ENCODE measurements around the gene TEX13D.

DNA sequence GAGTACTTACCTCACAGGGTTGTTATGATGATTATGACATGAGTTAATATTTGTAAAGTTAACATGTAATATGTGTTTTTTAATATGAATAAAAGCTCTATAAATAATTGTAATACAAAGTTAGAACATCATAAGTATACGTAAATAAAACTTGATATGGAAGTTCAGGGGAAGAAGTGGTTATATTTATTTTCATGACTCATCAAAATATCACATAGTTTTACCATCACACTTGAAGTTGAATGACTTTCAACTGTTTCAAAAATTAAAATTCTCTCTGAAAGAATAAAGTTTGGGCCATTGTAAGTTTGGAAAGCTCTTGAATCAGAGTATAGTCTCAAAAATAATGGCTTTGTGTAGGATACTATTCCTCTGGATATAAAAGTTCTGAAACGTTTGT is 22.2 kb downstream of the TEX13D start:
- TF ChIP-seq POLR2A (IDR thresholded peaks at IDR 0.05; ENCODE audit: low read depth, low read length) = no peak
- TF ChIP-seq, protein P1, sequence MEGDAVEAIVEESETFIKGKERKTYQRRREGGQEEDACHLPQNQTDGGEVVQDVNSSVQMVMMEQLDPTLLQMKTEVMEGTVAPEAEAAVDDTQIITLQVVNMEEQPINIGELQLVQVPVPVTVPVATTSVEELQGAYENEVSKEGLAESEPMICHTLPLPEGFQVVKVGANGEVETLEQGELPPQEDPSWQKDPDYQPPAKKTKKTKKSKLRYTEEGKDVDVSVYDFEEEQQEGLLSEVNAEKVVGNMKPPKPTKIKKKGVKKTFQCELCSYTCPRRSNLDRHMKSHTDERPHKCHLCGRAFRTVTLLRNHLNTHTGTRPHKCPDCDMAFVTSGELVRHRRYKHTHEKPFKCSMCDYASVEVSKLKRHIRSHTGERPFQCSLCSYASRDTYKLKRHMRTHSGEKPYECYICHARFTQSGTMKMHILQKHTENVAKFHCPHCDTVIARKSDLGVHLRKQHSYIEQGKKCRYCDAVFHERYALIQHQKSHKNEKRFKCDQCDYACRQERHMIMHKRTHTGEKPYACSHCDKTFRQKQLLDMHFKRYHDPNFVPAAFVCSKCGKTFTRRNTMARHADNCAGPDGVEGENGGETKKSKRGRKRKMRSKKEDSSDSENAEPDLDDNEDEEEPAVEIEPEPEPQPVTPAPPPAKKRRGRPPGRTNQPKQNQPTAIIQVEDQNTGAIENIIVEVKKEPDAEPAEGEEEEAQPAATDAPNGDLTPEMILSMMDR (IDR thresholded peaks at IDR 0.05; ENCODE audit: extremely low read depth in 1 of 2, insufficient read depth in 1 of 2, low read depth in 1 of 2, low read length in 2 of 2) = no peak
- TF ChIP-seq, protein P2, sequence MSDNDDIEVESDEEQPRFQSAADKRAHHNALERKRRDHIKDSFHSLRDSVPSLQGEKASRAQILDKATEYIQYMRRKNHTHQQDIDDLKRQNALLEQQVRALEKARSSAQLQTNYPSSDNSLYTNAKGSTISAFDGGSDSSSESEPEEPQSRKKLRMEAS (IDR thresholded peaks at IDR 0.05; ENCODE audit: insufficient read depth, insufficient read length) = no peak
- TF ChIP-seq POLR2AphosphoS5 (IDR thresholded peaks at IDR 0.05; ENCODE audit: insufficient read depth, low read depth, low read length) = no peak
- TF ChIP-seq MYC (IDR thresholded peaks at IDR 0.05; ENCODE audit: low read depth, low read length) = no peak
- no peak for TF ChIP-seq JUN (IDR thresholded peaks at IDR 0.05; ENCODE audit: borderline replicate concordance, insufficient read depth, insufficient read length, low read depth)
- TF ChIP-seq EZH2 (IDR thresholded peaks at IDR 0.05; ENCODE audit: borderline replicate concordance, low read depth, low read length, severe bottlenecking) = no peak
- TF ChIP-seq FOS (IDR thresholded peaks at IDR 0.05; ENCODE audit: borderline replicate concordance, insufficient read depth, low read length) = no peak
- no peak for TF ChIP-seq GATA2 (IDR thresholded peaks at IDR 0.05; ENCODE audit: insufficient read depth, insufficient read length, low read depth, low read length)
